WTC11 (cell line): ENCODE data around the gene FMNL3. TPM values are rescaled to one million over a fixed set of nuclear protein-coding genes. Genes with fewer than 3 reads are reported as not detected.

ENCODE experiments used
- ATAC-seq: fragments of 200-7000 bp; cut with Tn5 transposase; 2 replicates; pipeline ENCODE4 v1.10.0; 2021; ENCODE audit warnings: mild to moderate bottlenecking, moderate library complexity
- CTCF ChIA-PET: fragments of 300-600 bp; sonication (Branson Sonifier 250); formaldehyde crosslinking; loops from one replicate; lab custom pipeline; 2021; ENCODE audit warnings: antibody characterized with exemption; lab: Charles Lee
- POLR2A ChIA-PET: fragments of 350-600 bp; sonication (Branson Sonifier 250); formaldehyde crosslinking; loops from one replicate; lab custom pipeline; 2021; ENCODE audit warnings: antibody characterized with exemption; lab: Charles Lee
- DNase-seq: peaks from one replicate; pipeline ENCODE4 v3.0.0; 2021; ENCODE audit warnings: low spot score
- H3K27ac Mint-ChIP-seq: 2 replicates; pipeline ENCODE4 v1.8.0; 2021; ENCODE audit warnings: mixed read lengths
- H3K27me3 Mint-ChIP-seq: 2 replicates; pipeline ENCODE4 v1.8.0; 2021; ENCODE audit warnings: low read depth, mild to moderate bottlenecking, moderate library complexity, mixed read lengths
- H3K36me3 Mint-ChIP-seq: 2 replicates; pipeline ENCODE4 v1.8.0; 2021; ENCODE audit warnings: mixed read lengths
- H3K4me1 Mint-ChIP-seq: 2 replicates; pipeline ENCODE4 v1.8.0; 2022; ENCODE audit warnings: mixed read lengths
- H3K4me3 Mint-ChIP-seq: 2 replicates; pipeline ENCODE4 v1.8.0; 2021; ENCODE audit warnings: mild to moderate bottlenecking, moderate library complexity, mixed read lengths
- H3K9me3 Mint-ChIP-seq: 2 replicates; pipeline ENCODE4 v1.8.0; 2021; ENCODE audit warnings: mixed read lengths
- ATF2 ChIP-seq: sonication (generic); formaldehyde crosslinking; IDR thresholded peaks from 2 replicates; pipeline ENCODE4 v1.8.1; 2022; ENCODE audit warnings: low read depth, missing genetic modification reagents, borderline replicate concordance
- CBFB ChIP-seq: sonication (generic); formaldehyde crosslinking; IDR thresholded peaks from 2 replicates; pipeline ENCODE4 v1.8.1; 2022; ENCODE audit warnings: mild to moderate bottlenecking, low read depth, missing genetic modification reagents
- E2F4 ChIP-seq: sonication (generic); formaldehyde crosslinking; IDR thresholded peaks from 2 replicates; pipeline ENCODE4 v1.8.1; 2022; ENCODE audit warnings: low read depth, mild to moderate bottlenecking, moderate library complexity, missing genetic modification reagents, borderline replicate concordance
- EMX1 ChIP-seq: fragments of 250-450 bp; sonication (Bioruptor Pico); IDR thresholded peaks from 2 replicates; pipeline ENCODE4 v1.8.0; 2021; ENCODE audit warnings: mild to moderate bottlenecking
- ETV6 ChIP-seq: sonication (generic); formaldehyde crosslinking; IDR thresholded peaks from 2 replicates; pipeline ENCODE4 v1.8.1; 2022; ENCODE audit warnings: mild to moderate bottlenecking, missing genetic modification reagents
- FOXK1 ChIP-seq: sonication (generic); formaldehyde crosslinking; IDR thresholded peaks from 2 replicates; pipeline ENCODE4 v1.8.0; 2022; ENCODE audit warnings: mild to moderate bottlenecking, moderate library complexity, missing genetic modification reagents
- HMGA2 ChIP-seq: fragments of 250-450 bp; sonication (Bioruptor Pico); IDR thresholded peaks from 2 replicates; pipeline ENCODE4 v1.4.0; 2021; ENCODE audit warnings: mild to moderate bottlenecking, moderate library complexity
- JAZF1 ChIP-seq: fragments of 250-450 bp; sonication (Bioruptor Pico); IDR thresholded peaks from 2 replicates; pipeline ENCODE4 v1.9.0; 2021; ENCODE audit warnings: moderate library complexity, mild to moderate bottlenecking, inconsistent platforms
- MAX ChIP-seq: sonication (generic); formaldehyde crosslinking; IDR thresholded peaks from 2 replicates; pipeline ENCODE4 v1.8.0; 2022; ENCODE audit warnings: mild to moderate bottlenecking, missing genetic modification reagents
- MLX ChIP-seq: sonication (generic); formaldehyde crosslinking; IDR thresholded peaks from 2 replicates; pipeline ENCODE4 v1.8.1; 2023; ENCODE audit warnings: mild to moderate bottlenecking, missing genetic modification reagents, moderate library complexity
- NFYB ChIP-seq: sonication (generic); formaldehyde crosslinking; conservative IDR thresholded peaks from 2 replicates; pipeline ENCODE4 v1.8.0; 2022; ENCODE audit warnings: low read depth, missing genetic modification reagents
- NR1H2 ChIP-seq: sonication (generic); formaldehyde crosslinking; IDR thresholded peaks from 2 replicates; pipeline ENCODE4 v1.9.0; 2021; ENCODE audit warnings: mild to moderate bottlenecking, moderate library complexity, missing genetic modification reagents
- OVOL2 ChIP-seq: fragments of 250-450 bp; sonication (Bioruptor Pico); IDR thresholded peaks from 2 replicates; pipeline ENCODE4 v1.9.0; 2021; ENCODE audit warnings: mild to moderate bottlenecking, borderline replicate concordance
- RELA ChIP-seq: sonication (generic); formaldehyde crosslinking; IDR thresholded peaks from 2 replicates; pipeline ENCODE4 v1.8.1; 2022; ENCODE audit warnings: missing genetic modification reagents, mild to moderate bottlenecking, borderline replicate concordance
- RORB ChIP-seq: fragments of 250-450 bp; sonication (Bioruptor Pico); IDR thresholded peaks from 2 replicates; pipeline ENCODE4 v1.9.0; 2021; ENCODE audit warnings: mild to moderate bottlenecking
- SMAD4 ChIP-seq: sonication (generic); formaldehyde crosslinking; IDR thresholded peaks from 2 replicates; pipeline ENCODE4 v1.8.0; 2022; ENCODE audit warnings: mild to moderate bottlenecking, missing genetic modification reagents
- TEAD1 ChIP-seq: sonication (generic); formaldehyde crosslinking; IDR thresholded peaks from 2 replicates; pipeline ENCODE4 v1.8.0; 2022; ENCODE audit warnings: mild to moderate bottlenecking, missing genetic modification reagents
- ZBTB21 ChIP-seq: sonication (generic); formaldehyde crosslinking; IDR thresholded peaks from 2 replicates; pipeline ENCODE4 v1.8.1; 2023; ENCODE audit warnings: mild to moderate bottlenecking, missing genetic modification reagents, borderline replicate concordance
- ZMAT4 ChIP-seq: fragments of 250-450 bp; sonication (Bioruptor Pico); IDR thresholded peaks from 2 replicates; pipeline ENCODE4 v1.9.0; 2021; ENCODE audit warnings: mild to moderate bottlenecking
- ZNF281 ChIP-seq: sonication (generic); formaldehyde crosslinking; IDR thresholded peaks from 2 replicates; pipeline ENCODE4 v1.8.0; 2023; ENCODE audit warnings: mild to moderate bottlenecking, missing genetic modification reagents
- ZNF317 ChIP-seq: sonication (generic); formaldehyde crosslinking; IDR thresholded peaks from 2 replicates; pipeline ENCODE4 v1.8.1; 2023; ENCODE audit warnings: low read depth, mild to moderate bottlenecking, moderate library complexity, missing genetic modification reagents, borderline replicate concordance
- ZNF423 ChIP-seq: fragments of 250-450 bp; sonication (Bioruptor Pico); IDR thresholded peaks from 2 replicates; pipeline ENCODE4 v2.1.2; 2022; ENCODE audit warnings: mild to moderate bottlenecking, moderate library complexity
- ZNF512 ChIP-seq: sonication (generic); formaldehyde crosslinking; IDR thresholded peaks from 2 replicates; pipeline ENCODE4 v1.8.1; 2022; ENCODE audit warnings: missing genetic modification reagents, borderline replicate concordance
- total RNA-seq: library from RNA; stranded (reverse); gene quantifications from 3 replicates; pipeline ENCODE4 v1.2.3, GENCODE V29; 2021

Gene FMNL3
- total RNA-seq, 1 experiment from 2014 or later: 19.3 TPM

GRCh38 chr12:49705479-49706134 lies 1.6 kb downstream of the FMNL3 start:
- no peaks in the 10 kb centered on the region for H3K36me3 Mint-ChIP-seq
- H3K27ac Mint-ChIP-seq: no peak overlapping the region
- no peaks in the 10 kb centered on the region for H3K9me3 Mint-ChIP-seq
- POLR2A ChIA-PET: interaction anchor here (0.8 to 1.4 kb wide), 5 partner anchors 8 to 58 kb away, joined by 3 to 6 read pairs (median 4); partner anchors contain the start of gene TMBIM6
- TF ChIP-seq SMAD4 (no peak), ZMAT4 (CRISPR knock-in tag) (no peak), OVOL2 (CRISPR knock-in tag) (no peak), TEAD1 (CRISPR knock-in tag) (no peak), EMX1 (CRISPR knock-in tag) (no peak), RORB (CRISPR knock-in tag) (no peak), MLX (CRISPR knock-in tag) (no peak), ZBTB21 (no peak), RELA (CRISPR knock-in tag) (no peak)
- ATAC-seq (no peak; the same call in 1 of the 2 replicates), DNase-seq (peak; percentile 28)
- peaks cover 42% of the 10 kb centered on the region for H3K4me1 Mint-ChIP-seq
- CTCF ChIA-PET: interaction anchor here (0.8 to 6.3 kb wide), 10 partner anchors 15 to 82 kb away, joined by 3 to 33 read pairs (median 5); partner anchors contain the start of genes PRPF40B and TMBIM6
- peak overlapping the region; percentile 89 for H3K4me3 Mint-ChIP-seq
- peaks cover 29% of the 10 kb centered on the region for H3K27me3 Mint-ChIP-seq

- POLR2A ChIA-PET: interaction anchor here (1.2 to 1.7 kb wide), 2 partner anchors 30 to 63 kb away, joined by 3 read pairs; no protein-coding TSS in a partner anchor
- TF ChIP-seq ZNF281 (CRISPR knock-in tag) (no peak), ATF2 (CRISPR knock-in tag) (no peak), ETV6 (no peak), CBFB (CRISPR knock-in tag) (no peak), JAZF1 (CRISPR knock-in tag) (no peak), RELA (CRISPR knock-in tag) (no peak), E2F4 (CRISPR knock-in tag) (no peak), NR1H2 (no peak), HMGA2 (no peak), FOXK1 (no peak), ZNF512 (CRISPR knock-in tag) (no peak), ZNF423 (CRISPR knock-in tag) (no peak), ZNF317 (CRISPR knock-in tag) (no peak), MAX (CRISPR knock-in tag) (no peak), NFYB (CRISPR knock-in tag) (no peak)
Observed at GRCh38 chr12:49703647-49704137, 3.5 kb downstream of the FMNL3 start.

More at GRCh38 chr12:49703647-49704137, 3.5 kb downstream of the FMNL3 start:
- CTCF ChIA-PET: interaction anchor here (0.9 to 6.3 kb wide), 9 partner anchors 13 to 80 kb away, joined by 3 to 33 read pairs (median 4); partner anchors contain the start of genes PRPF40B and TMBIM6
- peaks cover 12% of the 10 kb centered on the region for H3K27me3 Mint-ChIP-seq
- ATAC-seq: no peak
- H3K27ac Mint-ChIP-seq: no peak overlapping the region
- DNase-seq: no peak
- H3K4me1 Mint-ChIP-seq: peaks cover 56% of the 10 kb centered on the region
- no peaks in the 10 kb centered on the region for H3K36me3 Mint-ChIP-seq
- no peaks in the 10 kb centered on the region for H3K9me3 Mint-ChIP-seq
- no peak overlapping the region for H3K4me3 Mint-ChIP-seq
